H9 (cell line): Measurements from ENCODE around the gene POFUT2. TPM values are rescaled to one million over a fixed set of nuclear protein-coding genes. Genes with fewer than 3 reads are reported as not detected.

ENCODE experiments used
- DNase-seq: peaks from one replicate; pipeline ENCODE4 v3.0.0-alpha.2; 2017
- H2AFZ ChIP-seq: one replicate; pipeline ENCODE4 v1.6.1; 2013; ENCODE audit warnings: mild to moderate bottlenecking, low read length, control low read depth, moderate library complexity
- H2AK5ac ChIP-seq: 2 replicates; pipeline ENCODE4 v1.6.1; 2013; ENCODE audit warnings: low read length, control low read depth, mixed read lengths; ENCODE audit not compliant: insufficient read length
- H2BK120ac ChIP-seq: one replicate; pipeline ENCODE4 v1.6.1; 2013; ENCODE audit warnings: low read depth, mild to moderate bottlenecking, low read length, control low read depth, inconsistent platforms; ENCODE audit not compliant: poor library complexity, severe bottlenecking
- H2BK12ac ChIP-seq: 2 replicates; pipeline ENCODE4 v1.6.1; 2013; ENCODE audit warnings: low read length, control low read depth, mixed read lengths, low read depth; ENCODE audit not compliant: insufficient read length
- H2BK15ac ChIP-seq: 2 replicates; pipeline ENCODE4 v1.6.1; 2013; ENCODE audit warnings: low read depth, low read length, control low read depth
- H2BK20ac ChIP-seq: one replicate; pipeline ENCODE4 v1.6.1; 2013; ENCODE audit warnings: low read depth, mild to moderate bottlenecking, low read length, control low read depth, inconsistent platforms; ENCODE audit not compliant: poor library complexity, severe bottlenecking
- H2BK5ac ChIP-seq: 2 replicates; pipeline ENCODE4 v1.6.1; 2013; ENCODE audit warnings: low read length, control low read depth, mixed read lengths; ENCODE audit not compliant: insufficient read length
- H3K14ac ChIP-seq: 2 replicates; pipeline ENCODE4 v1.6.1; 2013; ENCODE audit warnings: low read length, control low read depth; ENCODE audit not compliant: insufficient read depth
- H3K18ac ChIP-seq: 2 replicates; pipeline ENCODE4 v1.6.1; 2013; ENCODE audit warnings: low read depth, mild to moderate bottlenecking, mixed read lengths, low read length, control low read depth; ENCODE audit not compliant: insufficient read length
- H3K23ac ChIP-seq: 2 replicates; pipeline ENCODE4 v1.6.1; 2013; ENCODE audit warnings: low read length, control low read depth, mixed read lengths, low read depth; ENCODE audit not compliant: insufficient read length
- H3K23me2 ChIP-seq: 2 replicates; pipeline ENCODE4 v1.6.1; 2013; ENCODE audit warnings: low read depth, mild to moderate bottlenecking, mixed read lengths, low read length, control low read depth; ENCODE audit not compliant: insufficient read length, poor library complexity, severe bottlenecking
- H3K27ac ChIP-seq: 2 replicates; pipeline ENCODE4 v1.5.1; 2013; ENCODE audit warnings: low read length, control low read depth, mixed read lengths, low read depth; ENCODE audit not compliant: insufficient read length
- H3K27me3 ChIP-seq: 2 replicates; pipeline ENCODE4 v1.6.1; 2013; ENCODE audit warnings: low read length, control low read depth, inconsistent platforms; ENCODE audit not compliant: insufficient read depth
- H3K4ac ChIP-seq: 2 replicates; pipeline ENCODE4 v1.6.1; 2013; ENCODE audit warnings: low read depth, mild to moderate bottlenecking, control low read depth, inconsistent platforms, low read length, moderate library complexity
- H3K4me1 ChIP-seq: 2 replicates; pipeline ENCODE4 v1.6.1; 2013; ENCODE audit warnings: low read length, control low read depth, inconsistent platforms; ENCODE audit not compliant: insufficient read depth
- H3K4me2 ChIP-seq: 2 replicates; pipeline ENCODE4 v1.6.1; 2013; ENCODE audit warnings: low read length, control low read depth, mixed read lengths; ENCODE audit not compliant: insufficient read length, insufficient read depth
- H3K56ac ChIP-seq: 2 replicates; pipeline ENCODE4 v1.6.1; 2013; ENCODE audit warnings: low read depth, mild to moderate bottlenecking, mixed read lengths, low read length, control low read depth; ENCODE audit not compliant: insufficient read length
- H3K79me1 ChIP-seq: 2 replicates; pipeline ENCODE4 v1.6.1; 2013; ENCODE audit warnings: low read depth, mild to moderate bottlenecking, moderate library complexity, low read length, control low read depth, inconsistent platforms; ENCODE audit not compliant: insufficient read depth, poor library complexity, severe bottlenecking
- H3K79me2 ChIP-seq: 2 replicates; pipeline ENCODE4 v1.6.1; 2013; ENCODE audit warnings: low read length, control low read depth, inconsistent platforms; ENCODE audit not compliant: insufficient read depth
- H3K9ac ChIP-seq: 2 replicates; pipeline ENCODE4 v1.6.1; 2013; ENCODE audit warnings: low read length, control low read depth, mixed read lengths; ENCODE audit not compliant: insufficient read length; ENCODE audit errors: extremely low read depth
- H3K9me3 ChIP-seq: one replicate; pipeline ENCODE4 v1.6.1; 2013; ENCODE audit warnings: low read depth, low read length, inconsistent platforms; ENCODE audit not compliant: control insufficient read depth
- H3T11ph ChIP-seq: one replicate; pipeline ENCODE4 v1.6.1; 2013; ENCODE audit warnings: mild to moderate bottlenecking, low read length, control low read depth, inconsistent platforms
- H4K20me1 ChIP-seq: one replicate; pipeline ENCODE4 v1.6.1; 2013; ENCODE audit not compliant: control insufficient read depth, insufficient read length, insufficient read depth
- H4K5ac ChIP-seq: 2 replicates; pipeline ENCODE4 v1.6.1; 2013; ENCODE audit warnings: low read depth, mild to moderate bottlenecking, mixed read lengths, low read length, control low read depth; ENCODE audit not compliant: insufficient read length
- H4K8ac ChIP-seq: replicated peaks from 2 replicates; pipeline ENCODE4 v1.6.1; 2013; ENCODE audit warnings: low read length, control low read depth, mixed read lengths, low read depth; ENCODE audit not compliant: insufficient read length
- H4K91ac ChIP-seq: 2 replicates; pipeline ENCODE4 v1.6.1; 2013; ENCODE audit warnings: low read depth, mild to moderate bottlenecking, moderate library complexity, mixed read lengths, low read length, control low read depth; ENCODE audit not compliant: insufficient read length
- H3K27ac Mint-ChIP-seq, 3 experiments: 2 replicates in 2 of 3; 3 replicates in 1 of 3; pipeline ENCODE4 v1.8.0; 2020 to 2021; ENCODE audit warnings: mixed read lengths in 3 of 3, mild to moderate bottlenecking in 1 of 3, moderate library complexity in 1 of 3
- H3K27me3 Mint-ChIP-seq: 2 replicates; pipeline ENCODE4 v1.8.0; 2021; ENCODE audit warnings: low read depth, mild to moderate bottlenecking, moderate library complexity, mixed read lengths
- H3K36me3 Mint-ChIP-seq, 3 experiments: 2 replicates in 2 of 3; 3 replicates in 1 of 3; pipeline ENCODE4 v1.8.0; 2020 to 2021; ENCODE audit warnings: low read depth in 3 of 3, mixed read lengths in 3 of 3; ENCODE audit not compliant: insufficient read depth in 1 of 3
- H3K4me1 Mint-ChIP-seq, 2 experiments: 2 replicates each; pipeline ENCODE4 v1.8.0; 2020; ENCODE audit warnings: mixed read lengths in 2 of 2
- H3K4me3 Mint-ChIP-seq, 2 experiments: 2 replicates in 1 of 2; 3 replicates in 1 of 2; pipeline ENCODE4 v1.8.0; 2020 to 2021; ENCODE audit warnings: mild to moderate bottlenecking in 2 of 2, mixed read lengths in 2 of 2, moderate library complexity in 1 of 2
- H3K9me3 Mint-ChIP-seq, 2 experiments: 2 replicates in 1 of 2; 3 replicates in 1 of 2; pipeline ENCODE4 v1.8.0; 2020; ENCODE audit warnings: mild to moderate bottlenecking in 2 of 2, mixed read lengths in 2 of 2, moderate library complexity in 1 of 2
- CTCF ChIP-seq: fragments of 200-600 bp; sonication (generic); conservative IDR thresholded peaks from 3 replicates; pipeline ENCODE4 v1.8.0; 2021; ENCODE audit warnings: antibody characterized with exemption, mild to moderate bottlenecking
- WGBS: extraction: QIAGEN DNeasy Blood & Tissue Kit; methylation state at CpG from one replicate; pipeline ENCODE4 v1.1.7; 2013; ENCODE audit warnings: missing lambda C conversion rate, low lambda C conversion rate, mixed read lengths; ENCODE audit not compliant: insufficient read length; ENCODE audit errors: extremely low coverage; 5-methylcytosine and 5-hydroxymethylcytosine counted together
- total RNA-seq: library from RNA; stranded (reverse); gene quantifications from 2 replicates; pipeline ENCODE4 v1.2.1, GENCODE V29; 2021

POFUT2 gene
- total RNA-seq, 1 experiment from 2014 or later, result 34.8 TPM

GRCh38 chr21:45319461-45320211 lies 31.9 kb upstream of the POFUT2 start:
- Mint-ChIP-seq H3K27me3 (peaks cover 5% of the 10 kb centered on the region), H3K27ac (no peak overlapping the region; a peak in 1 of 7 replicates), H3K9me3 (no peaks in the 10 kb centered on the region), H3K4me3 (no peak overlapping the region), H3K36me3 (0 out of 7 replicates have a peak, but pooled peaks cover 0 to 2% (median 0%) of the 10 kb centered on the region in 3 experiments), H3K4me1 (peaks cover 21 to 28% of the 10 kb centered on the region in 2 experiments)
- Histone ChIP-seq H3K9ac (no peak overlapping the region), H4K5ac (no peak overlapping the region), H4K91ac (no peak overlapping the region), H2BK20ac (no peak overlapping the region), H3K27me3 (no peaks in the 10 kb centered on the region), H3K18ac (no peak overlapping the region), H2AK5ac (no peak overlapping the region), H4K8ac (no peak overlapping the region), H2AFZ (no peak overlapping the region), H3K14ac (no peak overlapping the region), H2BK120ac (no peak overlapping the region), H2BK5ac (no peak overlapping the region), H3K79me2 (no peaks in the 10 kb centered on the region), H3K9me3 (no peaks in the 10 kb centered on the region), H4K20me1 (no peaks in the 10 kb centered on the region), H3K79me1 (no peaks in the 10 kb centered on the region), H3T11ph (no peak overlapping the region), H2BK12ac (no peak overlapping the region), H3K23me2 (no peaks in the 10 kb centered on the region), H3K23ac (no peak overlapping the region), H3K56ac (no peak overlapping the region), H2BK15ac (no peak overlapping the region), H3K4ac (no peak overlapping the region), H3K27ac (no peak overlapping the region), H3K4me1 (no peaks in the 10 kb centered on the region), H3K4me2 (no peak overlapping the region)
- peak; percentile 28 for DNase-seq
- WGBS, result no CpG with 5 or more reads among the region's 23 CpGs
- no peak for TF ChIP-seq CTCF
